ENCODE data around the gene CNN3.

GRCh38 chr1:94887106-94887505 lies 39.8 kb downstream of the CNN3 start:
- TF ChIP-seq CTCF (IDR thresholded peaks at IDR 0.05), result no peak
- no peak for TF ChIP-seq POLR2AphosphoS5 (IDR thresholded peaks at IDR 0.05)

Data from transverse colon (tissue), 4 donors.